NCI-H1092 (cell line): ENCODE data around the gene SMC1B.
"Not testable (repeated sequence)": the region's sequence is repeated elsewhere in the genome, so short reads cannot be mapped to it uniquely, and the experiment has no call there.

Source experiments
- DNase-seq: peaks from one replicate; lab custom pipeline; 2025; lab: John Stamatoyannopoulos, UW

The SMC1B gene

GRCh38 chr22:45420011-45420410, 6.6 kb upstream of the SMC1B start:
- no peak for DNase-seq

GRCh38 chr22:45418770-45419138, 5.4 kb upstream of the SMC1B start:
- no peak for DNase-seq

GRCh38 chr22:45418056-45418769, 4.8 kb upstream of the SMC1B start:
- no peak for DNase-seq

GRCh38 chr22:45413013-45413367, 409 bp downstream of the SMC1B start:
- DNase-seq, result no peak

GRCh38 chr22:45407793-45408192, 5.6 kb downstream of the SMC1B start:
- no peak for DNase-seq

GRCh38 chr22:45402466-45402985, 10.9 kb downstream of the SMC1B start:
- no peak for DNase-seq

GRCh38 chr22:45399712-45400445, 13.5 kb downstream of the SMC1B start:
- DNase-seq, result no peak

- no peak for DNase-seq
Measured at GRCh38 chr22:45398214-45398613, 15.2 kb downstream of the SMC1B start.

- DNase-seq, result no peak
Measured at GRCh38 chr22:45397806-45398205, 15.6 kb downstream of the SMC1B start.

- no peak for DNase-seq
Measured at GRCh38 chr22:45389546-45389945, 23.9 kb downstream of the SMC1B start.

GRCh38 chr22:45381348-45381747, 32.1 kb downstream of the SMC1B start:
- no peak for DNase-seq

- no peak for DNase-seq
Measured at GRCh38 chr22:45376703-45377102, 36.7 kb downstream of the SMC1B start.

GRCh38 chr22:45376009-45376408, 37.4 kb downstream of the SMC1B start:
- DNase-seq, result no peak

- DNase-seq, result not testable (repeated sequence)
Measured at GRCh38 chr22:45373592-45373991, 39.8 kb downstream of the SMC1B start.

GRCh38 chr22:45366713-45367112, 46.7 kb downstream of the SMC1B start:
- DNase-seq, result no peak

GRCh38 chr22:45359627-45360026, 53.8 kb downstream of the SMC1B start:
- no peak for DNase-seq

GRCh38 chr22:45358127-45358526, 55.3 kb downstream of the SMC1B start:
- no peak for DNase-seq

- DNase-seq, result no peak
Measured at GRCh38 chr22:45357490-45357889, 55.9 kb downstream of the SMC1B start.

GRCh38 chr22:45353786-45354185, 59.6 kb downstream of the SMC1B start:
- no peak for DNase-seq

GRCh38 chr22:45352757-45353156, 60.6 kb downstream of the SMC1B start:
- DNase-seq, result not testable (repeated sequence)

- DNase-seq, result no peak
Measured at GRCh38 chr22:45351956-45352355, 61.4 kb downstream of the SMC1B start.

GRCh38 chr22:45349916-45350315, 63.5 kb downstream of the SMC1B start:
- DNase-seq, result no peak

GRCh38 chr22:45344334-45344733, 69.1 kb downstream of the SMC1B start:
- no peak for DNase-seq

- no peak for DNase-seq
Measured at GRCh38 chr22:45343143-45343542, 70.3 kb downstream of the SMC1B start.
